HCT116 (cell line): ENCODE measurements around the gene RPL7A. TPM values are rescaled to one million over a fixed set of nuclear protein-coding genes. Genes with fewer than 3 reads are reported as not detected.

ENCODE experiments used
- ATAC-seq: fragments of 200-7000 bp; cut with Tn5 transposase; 2 replicates; pipeline ENCODE4 v1.9.1; 2020; ENCODE audit warnings: mild to moderate bottlenecking, moderate library complexity
- BruUV-seq: library from RNA; stranded (reverse); fragments of 400-500 nt; replicated peaks from 2 replicates; lab custom pipeline; 2021; lab: Mats Ljungman, UMichigan
- CTCF ChIA-PET: fragments of 300-600 bp; sonication (Branson Sonifier 250); formaldehyde crosslinking; loops from one replicate; lab custom pipeline; 2021; ENCODE audit warnings: antibody characterized with exemption; lab: Charles Lee
- POLR2A ChIA-PET: fragments of 300-600, 350-600 bp; sonication (Branson Sonifier 250); formaldehyde crosslinking; loops from one replicate; lab custom pipeline; 2021; ENCODE audit warnings: antibody characterized with exemption; lab: Charles Lee
- RAD21 ChIA-PET, 2 experiments: fragments of 300-600 bp; sonication (Branson Sonifier 250); formaldehyde crosslinking; loops; one replicate each; lab custom pipeline; 2023; ENCODE audit warnings: low total read pairs in 2 of 2; ENCODE audit not compliant: uncharacterized antibody in 2 of 2, unreplicated experiment in 2 of 2, low non-redundant PET in 1 of 2; lab: Charles Lee
- DNase-seq: peaks from one replicate; pipeline ENCODE4 v3.0.0-alpha.2; 2010; ENCODE audit warnings: low read depth, low spot score
- H2AFZ ChIP-seq: fragments of 200-600 bp; shearing (Covaris generic), sonication (generic); 2 replicates; pipeline ENCODE4 v1.6.1; 2017; ENCODE audit warnings: low read depth, mixed run types, mixed read lengths, antibody characterized with exemption, low read length; ENCODE audit not compliant: poor library complexity, severe bottlenecking
- H3K27ac ChIP-seq: 2 replicates; pipeline ENCODE4 v1.5.1; 2012; ENCODE audit warnings: low read depth, low read length
- H3K27me3 ChIP-seq: fragments of 200-600 bp; sonication (generic); 2 replicates; pipeline ENCODE4 v1.6.1; 2016; ENCODE audit warnings: mixed run types, low read length, mixed read lengths; ENCODE audit not compliant: insufficient read depth
- H3K36me3 ChIP-seq, 2 experiments: fragments of 200-500 bp in 1 of 2; fragments of 200-600 bp in 1 of 2; sonication (Bioruptor generic) in 1 of 2; sonication (generic) in 1 of 2; 2 replicates each; pipeline versions ENCODE4 v1.5.1 to v1.6.1; 2014 to 2016; ENCODE audit warnings: low read length in 2 of 2, inconsistent platforms in 1 of 2, mixed read lengths in 1 of 2, mixed run types in 1 of 2; ENCODE audit not compliant: insufficient read depth in 2 of 2, control insufficient read depth in 1 of 2
- H3K4me1 ChIP-seq, 2 experiments: fragments of 200-600 bp in 1 of 2; sonication (generic) in 1 of 2; 2 replicates each; pipeline versions ENCODE4 v1.5.1 to v1.6.1; 2012 to 2017; ENCODE audit warnings: low read length in 2 of 2, inconsistent platforms in 1 of 2, mild to moderate bottlenecking in 1 of 2, mixed read lengths in 1 of 2, mixed run types in 1 of 2, moderate library complexity in 1 of 2; ENCODE audit not compliant: insufficient read depth in 2 of 2, control insufficient read depth in 1 of 2
- H3K4me2 ChIP-seq: fragments of 200-600 bp; sonication (generic); 2 replicates; pipeline ENCODE4 v1.6.1; 2017; ENCODE audit warnings: mixed run types, low read length, mixed read lengths
- H3K4me3 ChIP-seq, 2 experiments: fragments of 200-600 bp in 1 of 2; sonication (generic) in 1 of 2; replicated peaks in 1 of 2; 2 replicates each; pipeline ENCODE4 v1.5.1; 2011 to 2016; ENCODE audit warnings: low read length in 2 of 2, control low read depth in 1 of 2, low read depth in 1 of 2, mild to moderate bottlenecking in 1 of 2, mixed read lengths in 1 of 2, mixed run types in 1 of 2
- H3K79me2 ChIP-seq: fragments of 200-600 bp; sonication (generic); 2 replicates; pipeline ENCODE4 v1.6.1; 2017; ENCODE audit warnings: mild to moderate bottlenecking, mixed run types, low read length, moderate library complexity, mixed read lengths; ENCODE audit not compliant: insufficient read depth
- H3K9ac ChIP-seq: fragments of 200-600 bp; sonication (generic); 2 replicates; pipeline ENCODE4 v1.6.1; 2016; ENCODE audit warnings: low read length, mixed read lengths
- H3K9me2 ChIP-seq: fragments of 200-600 bp; sonication (generic), shearing (Covaris generic); 2 replicates; pipeline ENCODE4 v1.6.1; 2017; ENCODE audit warnings: mixed run types, mild to moderate bottlenecking, moderate library complexity; ENCODE audit not compliant: insufficient read depth
- H3K9me3 ChIP-seq, 2 experiments: fragments of 200-500 bp in 1 of 2; fragments of 200-600 bp in 1 of 2; sonication (Bioruptor generic) in 1 of 2; sonication (generic) in 1 of 2; 2 replicates each; pipeline ENCODE4 v1.6.1; 2014 to 2017; ENCODE audit warnings: low read length in 2 of 2, mixed read lengths in 2 of 2, inconsistent platforms in 1 of 2, low read depth in 1 of 2, mild to moderate bottlenecking in 1 of 2, mixed run types in 1 of 2, moderate library complexity in 1 of 2; ENCODE audit not compliant: control insufficient read depth in 1 of 2, insufficient read depth in 1 of 2
- H4K20me1 ChIP-seq: fragments of 200-600 bp; sonication (generic), shearing (Covaris generic); 2 replicates; pipeline ENCODE4 v1.6.1; 2017; ENCODE audit warnings: mixed run types, mild to moderate bottlenecking, moderate library complexity; ENCODE audit not compliant: insufficient read depth
- CBX3 ChIP-seq: IDR thresholded peaks from 2 replicates; pipeline ENCODE4 v1.6.1; 2012; ENCODE audit warnings: low read depth
- EGR1 ChIP-seq: IDR thresholded peaks from 2 replicates; pipeline ENCODE4 v1.6.1; 2012; ENCODE audit warnings: low read depth
- ELF1 ChIP-seq: IDR thresholded peaks from 2 replicates; pipeline ENCODE4 v1.6.1; 2012; ENCODE audit warnings: low read depth, borderline replicate concordance
- SIN3A ChIP-seq: IDR thresholded peaks from 2 replicates; pipeline ENCODE4 v1.6.1; 2012; ENCODE audit warnings: low read depth
- TCF7L2 ChIP-seq: IDR thresholded peaks from 2 replicates; pipeline ENCODE4 v1.7.0; 2011; ENCODE audit warnings: borderline replicate concordance, inconsistent platforms; ENCODE audit not compliant: insufficient read depth, insufficient read length; ENCODE audit errors: extremely low read depth
- intact Hi-C: fragments of 100-400 bp; cut with micrococcal nuclease; formaldehyde crosslinking; loops from 2 replicates; pipeline ENCODE4 v1.10.0; 2022
- total RNA-seq: library from RNA; stranded (reverse); gene quantifications from one replicate; pipeline ENCODE4 v1.2.1, GENCODE V29; 2021; ENCODE audit not compliant: unreplicated experiment
- TF ChIP-seq, protein P1 (sequence below): IDR thresholded peaks from 2 replicates; pipeline ENCODE4 v1.6.1; 2011; ENCODE audit warnings: mild to moderate bottlenecking, low read length, moderate library complexity; ENCODE audit not compliant: insufficient replicate concordance; ENCODE audit errors: extremely low read depth

RPL7A gene
- total RNA-seq, 1 experiment from 2014 or later = 2,837 TPM

DNA sequence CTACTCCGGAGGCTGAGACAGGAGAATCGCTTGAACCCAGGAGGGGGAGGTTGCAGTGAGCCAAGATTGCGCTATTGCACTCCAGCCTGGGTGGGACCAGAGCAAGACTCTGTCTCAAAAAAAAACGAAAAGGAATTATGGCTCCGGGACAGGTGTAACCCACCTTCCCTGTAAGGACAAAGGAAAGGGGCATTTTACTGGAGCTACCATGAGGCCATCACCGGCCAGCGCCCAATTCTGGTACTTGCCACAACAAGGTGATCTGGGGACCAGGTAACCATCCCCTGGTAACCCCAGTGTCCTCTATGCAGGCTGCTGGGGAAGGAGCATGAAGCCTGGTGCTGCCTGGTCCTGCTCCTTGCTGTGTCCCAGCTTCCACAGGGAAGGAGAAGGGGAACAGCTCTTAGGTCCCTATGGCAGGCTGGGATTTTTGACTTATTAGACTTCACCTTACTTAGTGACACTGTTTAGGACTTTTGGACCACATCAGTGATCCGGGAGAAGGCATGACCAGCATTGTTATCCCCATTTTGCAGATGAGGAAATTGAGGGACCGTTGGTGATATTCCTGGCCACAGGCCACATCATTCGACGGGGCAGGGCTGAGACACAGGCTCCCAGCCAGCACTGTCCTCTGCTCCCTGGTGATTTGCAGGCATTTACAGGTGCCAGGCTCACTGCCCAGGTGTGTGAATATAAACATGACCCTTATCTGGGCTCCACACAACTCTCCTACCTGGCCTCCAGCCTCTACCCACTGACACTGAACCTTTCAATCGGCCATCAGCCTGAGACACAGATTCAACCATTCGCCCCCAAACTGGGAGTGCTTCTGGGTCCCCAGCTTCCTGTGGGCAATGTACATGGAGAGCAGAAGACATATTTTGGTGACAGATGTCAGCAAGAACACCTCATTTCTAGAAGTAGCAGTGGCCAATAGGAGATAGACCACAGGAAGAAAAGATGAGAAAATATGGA is 46.5 kb upstream of the RPL7A start:
- RAD21 ChIA-PET = no interaction called here
- no peaks in the 10 kb centered on the region for H3K9me3 ChIP-seq
- TF ChIP-seq SIN3A (no peak), ELF1 (no peak), EGR1 (no peak), CBX3 (no peak), TCF7L2 (no peak)
- TF ChIP-seq, protein P1, sequence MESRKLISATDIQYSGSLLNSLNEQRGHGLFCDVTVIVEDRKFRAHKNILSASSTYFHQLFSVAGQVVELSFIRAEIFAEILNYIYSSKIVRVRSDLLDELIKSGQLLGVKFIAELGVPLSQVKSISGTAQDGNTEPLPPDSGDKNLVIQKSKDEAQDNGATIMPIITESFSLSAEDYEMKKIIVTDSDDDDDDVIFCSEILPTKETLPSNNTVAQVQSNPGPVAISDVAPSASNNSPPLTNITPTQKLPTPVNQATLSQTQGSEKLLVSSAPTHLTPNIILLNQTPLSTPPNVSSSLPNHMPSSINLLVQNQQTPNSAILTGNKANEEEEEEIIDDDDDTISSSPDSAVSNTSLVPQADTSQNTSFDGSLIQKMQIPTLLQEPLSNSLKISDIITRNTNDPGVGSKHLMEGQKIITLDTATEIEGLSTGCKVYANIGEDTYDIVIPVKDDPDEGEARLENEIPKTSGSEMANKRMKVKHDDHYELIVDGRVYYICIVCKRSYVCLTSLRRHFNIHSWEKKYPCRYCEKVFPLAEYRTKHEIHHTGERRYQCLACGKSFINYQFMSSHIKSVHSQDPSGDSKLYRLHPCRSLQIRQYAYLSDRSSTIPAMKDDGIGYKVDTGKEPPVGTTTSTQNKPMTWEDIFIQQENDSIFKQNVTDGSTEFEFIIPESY = no peak
- H4K20me1 ChIP-seq = no peaks in the 10 kb centered on the region
- H3K79me2 ChIP-seq = no peaks in the 10 kb centered on the region
- intact Hi-C loops = no loop called here
- H3K36me3 ChIP-seq = no peaks in the 10 kb centered on the region
- no peak overlapping the region for H3K4me3 ChIP-seq
- no peak overlapping the region for H2AFZ ChIP-seq
- DNase-seq = no peak
- no peaks in the 10 kb centered on the region for H3K27me3 ChIP-seq
- no TSS peak for BruUV-seq
- H3K4me1 ChIP-seq = no peaks in the 10 kb centered on the region
- no peak for ATAC-seq
- H3K9ac ChIP-seq = no peak overlapping the region
- POLR2A ChIA-PET = no interaction called here
- CTCF ChIA-PET = no interaction called here
- H3K4me2 ChIP-seq = no peak overlapping the region
- H3K9me2 ChIP-seq = no peaks in the 10 kb centered on the region
- no peak overlapping the region for H3K27ac ChIP-seq
